ENCODE results near the gene KLHL13. TPM values are rescaled to one million over a fixed set of nuclear protein-coding genes. Genes with fewer than 3 reads are reported as not detected.

KLHL13 gene
- total RNA-seq, 1 experiment from 2014 or later, result 4.2 TPM

DNA sequence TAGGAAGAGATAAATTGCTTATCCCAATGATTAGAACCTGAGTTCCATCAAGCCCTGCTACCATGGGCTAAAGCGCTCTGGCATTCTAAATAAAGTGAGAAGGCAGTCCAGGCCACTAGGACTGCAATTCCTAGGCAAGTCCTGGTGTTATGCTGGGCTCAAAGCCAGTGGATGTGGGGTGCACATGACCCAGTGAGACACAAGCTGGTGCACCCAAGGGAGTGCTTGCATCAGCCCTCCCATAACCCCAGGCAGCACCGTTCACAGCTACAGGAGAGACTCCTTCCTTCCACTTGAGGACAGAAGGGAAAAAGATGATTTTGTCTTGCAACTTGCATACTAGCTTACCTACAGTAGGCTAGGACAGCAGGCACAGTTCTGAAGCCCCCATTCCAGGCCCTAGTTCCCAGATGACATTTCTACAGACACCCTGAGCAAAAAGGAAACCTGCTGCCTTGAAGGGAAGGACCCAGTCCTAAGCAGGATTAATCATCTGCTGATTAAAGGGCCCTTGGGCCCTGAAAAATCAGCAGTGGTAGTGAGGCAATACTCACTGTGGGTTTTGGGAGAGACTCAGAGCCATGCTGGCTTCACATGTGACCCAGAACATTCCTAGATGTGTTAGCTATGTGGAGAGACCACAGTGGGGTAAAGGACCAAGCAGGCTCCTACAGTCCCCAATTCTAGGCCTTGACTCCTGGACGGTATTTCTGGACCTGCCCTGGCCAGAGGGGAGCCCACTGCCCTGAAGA lies 77.8 kb downstream of the KLHL13 start:
- Histone ChIP-seq H3K4me1 (ENCODE audit: control insufficient read depth in 1 of 2, insufficient read depth in 2 of 2, low read length in 2 of 2) (no peaks in the 10 kb centered on the region), H4K20me1 (ENCODE audit: insufficient read depth) (no peaks in the 10 kb centered on the region), H3K9me2 (ENCODE audit: insufficient read depth) (no peaks in the 10 kb centered on the region), H3K79me2 (ENCODE audit: insufficient read depth, low read length) (no peaks in the 10 kb centered on the region), H3K36me3 (ENCODE audit: control insufficient read depth in 1 of 2, insufficient read depth in 2 of 2, low read length in 2 of 2) (no peaks in the 10 kb centered on the region), H2AFZ (ENCODE audit: low read depth, low read length, poor library complexity, severe bottlenecking) (no peak overlapping the region), H3K4me2 (ENCODE audit: low read length) (no peak overlapping the region), H3K27ac (ENCODE audit: low read depth, low read length) (no peak overlapping the region), H3K4me3 (replicated peaks in 1 of 2; ENCODE audit: low read depth in 1 of 2, low read length in 2 of 2) (no peak overlapping the region), H3K9me3 (ENCODE audit: control insufficient read depth in 1 of 2, insufficient read depth in 1 of 2, low read depth in 1 of 2, low read length in 2 of 2) (no peaks in the 10 kb centered on the region), H3K27me3 (ENCODE audit: insufficient read depth, low read length) (no peaks in the 10 kb centered on the region), H3K9ac (ENCODE audit: low read length) (no peak overlapping the region)
- ChIA-PET CTCF (no interaction called here), POLR2A (no interaction called here), RAD21 (ENCODE audit: low non-redundant PET in 1 of 2, low total read pairs in 2 of 2, uncharacterized antibody in 2 of 2, unreplicated experiment in 2 of 2) (no interaction called here)
- DNase-seq (ENCODE audit: low read depth, low spot score), result no peak
- BruUV-seq (replicated peaks), result no TSS peak
- TF ChIP-seq POLR2AphosphoS5 (IDR thresholded peaks at IDR 0.05; ENCODE audit: low read depth, low read length) (no peak), CEBPB (IDR thresholded peaks at IDR 0.05; ENCODE audit: low read depth) (no peak), ELF1 (IDR thresholded peaks at IDR 0.05; ENCODE audit: borderline replicate concordance, low read depth) (no peak), YY1 (IDR thresholded peaks at IDR 0.05; ENCODE audit: extremely low read depth, insufficient replicate concordance, low read depth, low read length) (no peak), POLR2A (IDR thresholded peaks at IDR 0.05; ENCODE audit: borderline replicate concordance, extremely low read depth, insufficient read depth, insufficient read length) (no peak), SIN3A (IDR thresholded peaks at IDR 0.05; ENCODE audit: low read depth) (no peak), ZFX (IDR thresholded peaks at IDR 0.05) (no peak), FOSL1 (IDR thresholded peaks at IDR 0.05; ENCODE audit: low read depth) (no peak)
- no peak for ATAC-seq
- intact Hi-C loops (cut with micrococcal nuclease), result no loop called here

DNA sequence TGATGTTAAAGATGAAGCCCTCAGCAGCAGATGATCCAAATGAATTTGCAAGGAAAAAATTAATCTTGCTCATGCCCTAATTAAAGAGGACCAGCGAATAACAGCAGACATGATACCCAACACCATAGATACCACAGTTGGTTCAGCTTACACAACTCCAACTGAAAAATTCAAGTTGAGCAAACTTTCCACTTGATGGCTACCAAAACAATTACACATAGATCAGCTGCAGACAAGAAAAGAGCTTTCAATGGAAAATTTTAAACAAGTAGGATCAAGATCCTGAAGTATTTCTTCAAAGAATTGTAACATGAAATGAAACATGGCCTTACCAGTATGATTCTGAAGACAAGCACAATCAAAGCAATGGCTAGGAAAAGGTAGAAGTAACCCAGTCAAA lies 90.0 kb downstream of the KLHL13 start:
- RAD21 ChIA-PET (ENCODE audit: low non-redundant PET in 1 of 2, low total read pairs in 2 of 2, uncharacterized antibody in 2 of 2, unreplicated experiment in 2 of 2), result no interaction called here
- no peak overlapping the region for H3K4me3 ChIP-seq (replicated peaks in 1 of 2; ENCODE audit: low read depth in 1 of 2, low read length in 2 of 2)
- CTCF ChIA-PET, result no interaction called here
- TF ChIP-seq, protein P1, sequence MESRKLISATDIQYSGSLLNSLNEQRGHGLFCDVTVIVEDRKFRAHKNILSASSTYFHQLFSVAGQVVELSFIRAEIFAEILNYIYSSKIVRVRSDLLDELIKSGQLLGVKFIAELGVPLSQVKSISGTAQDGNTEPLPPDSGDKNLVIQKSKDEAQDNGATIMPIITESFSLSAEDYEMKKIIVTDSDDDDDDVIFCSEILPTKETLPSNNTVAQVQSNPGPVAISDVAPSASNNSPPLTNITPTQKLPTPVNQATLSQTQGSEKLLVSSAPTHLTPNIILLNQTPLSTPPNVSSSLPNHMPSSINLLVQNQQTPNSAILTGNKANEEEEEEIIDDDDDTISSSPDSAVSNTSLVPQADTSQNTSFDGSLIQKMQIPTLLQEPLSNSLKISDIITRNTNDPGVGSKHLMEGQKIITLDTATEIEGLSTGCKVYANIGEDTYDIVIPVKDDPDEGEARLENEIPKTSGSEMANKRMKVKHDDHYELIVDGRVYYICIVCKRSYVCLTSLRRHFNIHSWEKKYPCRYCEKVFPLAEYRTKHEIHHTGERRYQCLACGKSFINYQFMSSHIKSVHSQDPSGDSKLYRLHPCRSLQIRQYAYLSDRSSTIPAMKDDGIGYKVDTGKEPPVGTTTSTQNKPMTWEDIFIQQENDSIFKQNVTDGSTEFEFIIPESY (IDR thresholded peaks at IDR 0.05; ENCODE audit: extremely low read depth, insufficient replicate concordance, low read length), result no peak
- no peak for TF ChIP-seq SRF (IDR thresholded peaks at IDR 0.05; ENCODE audit: low read depth)
- no peak for TF ChIP-seq ZFX (IDR thresholded peaks at IDR 0.05)
- TF ChIP-seq POLR2A (IDR thresholded peaks at IDR 0.05; ENCODE audit: borderline replicate concordance, extremely low read depth, insufficient read depth, insufficient read length), result no peak
- TF ChIP-seq RAD21 (IDR thresholded peaks at IDR 0.05; ENCODE audit: low read depth), result no peak
- no peak for TF ChIP-seq ELF1 (IDR thresholded peaks at IDR 0.05; ENCODE audit: borderline replicate concordance, low read depth)
- no peak for TF ChIP-seq FOSL1 (IDR thresholded peaks at IDR 0.05; ENCODE audit: low read depth)
- TF ChIP-seq JUND (IDR thresholded peaks at IDR 0.05), result no peak
- no peak for TF ChIP-seq EGR1 (IDR thresholded peaks at IDR 0.05; ENCODE audit: low read depth)
- no peak for TF ChIP-seq CTCF (IDR thresholded peaks at IDR 0.05 in 2 of 3, conservative IDR thresholded peaks at IDR 0.05 in 1 of 3; ENCODE audit: borderline replicate concordance in 1 of 3, insufficient read depth in 1 of 3, low read depth in 2 of 3, low read length in 2 of 3)
- TF ChIP-seq EZH2phosphoT487 (IDR thresholded peaks at IDR 0.05; ENCODE audit: borderline replicate concordance), result no peak
- no peak for TF ChIP-seq ZNF274 (IDR thresholded peaks at IDR 0.05; ENCODE audit: low read depth, low read length)
- TF ChIP-seq CBX3 (IDR thresholded peaks at IDR 0.05; ENCODE audit: low read depth), result no peak
- no peak overlapping the region for H2AFZ ChIP-seq (ENCODE audit: low read depth, low read length, poor library complexity, severe bottlenecking)
- no peaks in the 10 kb centered on the region for H3K36me3 ChIP-seq (ENCODE audit: control insufficient read depth in 1 of 2, insufficient read depth in 2 of 2, low read length in 2 of 2)
- no peak overlapping the region for H3K27ac ChIP-seq (ENCODE audit: low read depth, low read length)
- H4K20me1 ChIP-seq (ENCODE audit: insufficient read depth), result no peaks in the 10 kb centered on the region
- no peaks in the 10 kb centered on the region for H3K79me2 ChIP-seq (ENCODE audit: insufficient read depth, low read length)
- POLR2A ChIA-PET, result no interaction called here
- no peak for ATAC-seq
- BruUV-seq (replicated peaks), result no TSS peak
- H3K4me2 ChIP-seq (ENCODE audit: low read length), result no peak overlapping the region
- no peaks in the 10 kb centered on the region for H3K4me1 ChIP-seq (ENCODE audit: control insufficient read depth in 1 of 2, insufficient read depth in 2 of 2, low read length in 2 of 2)
- DNase-seq (ENCODE audit: low read depth, low spot score), result no peak
- H3K27me3 ChIP-seq (ENCODE audit: insufficient read depth, low read length), result no peaks in the 10 kb centered on the region
- H3K9me2 ChIP-seq (ENCODE audit: insufficient read depth), result no peaks in the 10 kb centered on the region
- intact Hi-C loops (cut with micrococcal nuclease), result no loop called here
- no peaks in the 10 kb centered on the region for H3K9me3 ChIP-seq (ENCODE audit: control insufficient read depth in 1 of 2, insufficient read depth in 1 of 2, low read depth in 1 of 2, low read length in 2 of 2)
- H3K9ac ChIP-seq (ENCODE audit: low read length), result no peak overlapping the region

Measured in HCT116 (cell line).